Measurements from ENCODE around the gene TSEN2. TPM values are rescaled to one million over a fixed set of nuclear protein-coding genes. Genes with fewer than 3 reads are reported as not detected.

Gene TSEN2
- total RNA-seq, 1 experiment from 2014 or later = 32.3 TPM

GRCh38 chr3:12451960-12452359 lies 32.3 kb upstream of the TSEN2 start:
- TF ChIP-seq CTCF (IDR thresholded peaks at IDR 0.05; ENCODE audit: unreplicated experiment) = no peak
- no peaks in the 10 kb centered on the region for H3K4me1 Mint-ChIP-seq (ENCODE audit: insufficient read depth, unreplicated experiment)
- no peak overlapping the region for H3K4me3 Mint-ChIP-seq (ENCODE audit: unreplicated experiment)
- no peaks in the 10 kb centered on the region for H3K9me3 Mint-ChIP-seq (ENCODE audit: unreplicated experiment)
- POLR2A ChIA-PET = no interaction called here
- CTCF ChIA-PET = interaction anchor here (0.7 to 1.3 kb wide), 2 partner anchors 19 to 26 kb away, joined by 3 to 4 read pairs; no protein-coding TSS in a partner anchor
- DNase-seq (ENCODE audit: unreplicated experiment) = no peak
- intact Hi-C loops (cut with micrococcal nuclease) = no loop called here
- H3K36me3 Mint-ChIP-seq (ENCODE audit: insufficient read depth, unreplicated experiment) = no peaks in the 10 kb centered on the region
- H3K27ac Mint-ChIP-seq (ENCODE audit: low read depth, unreplicated experiment) = no peak overlapping the region
- H3K27me3 Mint-ChIP-seq (ENCODE audit: insufficient read depth, unreplicated experiment) = no peaks in the 10 kb centered on the region
- no TSS peak for BruUV-seq (replicated peaks)

DNA sequence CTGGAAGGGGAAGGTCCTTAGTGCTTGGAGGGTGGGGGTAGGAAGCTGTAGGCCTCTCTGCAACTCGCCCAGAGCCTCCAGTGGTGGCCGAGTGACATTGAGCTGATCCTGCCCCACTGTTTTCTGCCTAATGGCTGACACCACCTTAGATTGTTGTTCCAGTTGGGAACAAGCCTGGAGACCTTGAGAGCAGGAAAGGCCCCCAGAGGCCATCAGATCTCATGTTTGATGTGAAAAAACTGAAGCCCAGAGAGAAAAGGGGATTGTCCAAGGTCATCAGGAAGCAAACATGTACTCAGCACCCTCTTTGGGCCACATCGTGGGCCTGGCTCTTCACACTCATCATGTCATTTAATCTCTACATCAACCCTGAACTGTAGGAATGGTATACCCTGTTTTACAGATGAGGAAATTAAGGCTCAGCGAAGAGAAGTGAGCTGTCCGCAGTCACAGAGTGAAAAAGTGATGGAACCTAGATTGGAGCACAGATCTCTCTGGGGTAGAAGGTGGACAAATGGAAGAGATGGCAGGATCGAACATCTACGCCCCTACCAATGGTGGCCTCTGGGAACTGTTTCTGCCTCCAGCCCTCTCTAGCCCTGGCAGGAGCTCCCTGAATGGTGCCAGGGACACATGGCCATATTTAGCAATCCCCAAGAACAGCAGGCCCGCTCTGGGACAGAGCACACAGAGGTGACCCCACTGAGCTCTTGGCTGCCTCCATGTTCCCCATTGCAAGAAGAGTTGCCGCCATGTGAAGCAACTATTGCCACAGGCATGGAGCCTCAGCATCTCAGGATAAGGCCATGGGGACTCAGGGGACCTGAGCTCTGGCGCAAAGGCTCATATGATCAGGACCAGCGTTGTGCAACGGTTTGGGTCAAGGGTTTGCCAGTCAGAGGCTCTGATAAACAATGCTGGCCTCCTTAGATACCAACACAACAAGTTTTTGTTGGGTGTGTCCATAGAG lies 31.6 kb upstream of the TSEN2 start:
- no peaks in the 10 kb centered on the region for H3K4me1 Mint-ChIP-seq (ENCODE audit: insufficient read depth, unreplicated experiment)
- H3K4me3 Mint-ChIP-seq (ENCODE audit: unreplicated experiment) = no peak overlapping the region
- POLR2A ChIA-PET = no interaction called here
- intact Hi-C loops (cut with micrococcal nuclease) = no loop called here
- no peak overlapping the region for H3K27ac Mint-ChIP-seq (ENCODE audit: low read depth, unreplicated experiment)
- CTCF ChIA-PET = interaction anchor here (0.7 to 1.3 kb wide), 2 partner anchors 19 to 25 kb away, joined by 3 to 4 read pairs; no protein-coding TSS in a partner anchor
- H3K27me3 Mint-ChIP-seq (ENCODE audit: insufficient read depth, unreplicated experiment) = no peaks in the 10 kb centered on the region
- H3K9me3 Mint-ChIP-seq (ENCODE audit: unreplicated experiment) = no peaks in the 10 kb centered on the region
- DNase-seq (ENCODE audit: unreplicated experiment) = no peak
- H3K36me3 Mint-ChIP-seq (ENCODE audit: insufficient read depth, unreplicated experiment) = no peaks in the 10 kb centered on the region
- no TSS peak for BruUV-seq (replicated peaks)
- TF ChIP-seq CTCF (IDR thresholded peaks at IDR 0.05; ENCODE audit: unreplicated experiment) = no peak

DNA sequence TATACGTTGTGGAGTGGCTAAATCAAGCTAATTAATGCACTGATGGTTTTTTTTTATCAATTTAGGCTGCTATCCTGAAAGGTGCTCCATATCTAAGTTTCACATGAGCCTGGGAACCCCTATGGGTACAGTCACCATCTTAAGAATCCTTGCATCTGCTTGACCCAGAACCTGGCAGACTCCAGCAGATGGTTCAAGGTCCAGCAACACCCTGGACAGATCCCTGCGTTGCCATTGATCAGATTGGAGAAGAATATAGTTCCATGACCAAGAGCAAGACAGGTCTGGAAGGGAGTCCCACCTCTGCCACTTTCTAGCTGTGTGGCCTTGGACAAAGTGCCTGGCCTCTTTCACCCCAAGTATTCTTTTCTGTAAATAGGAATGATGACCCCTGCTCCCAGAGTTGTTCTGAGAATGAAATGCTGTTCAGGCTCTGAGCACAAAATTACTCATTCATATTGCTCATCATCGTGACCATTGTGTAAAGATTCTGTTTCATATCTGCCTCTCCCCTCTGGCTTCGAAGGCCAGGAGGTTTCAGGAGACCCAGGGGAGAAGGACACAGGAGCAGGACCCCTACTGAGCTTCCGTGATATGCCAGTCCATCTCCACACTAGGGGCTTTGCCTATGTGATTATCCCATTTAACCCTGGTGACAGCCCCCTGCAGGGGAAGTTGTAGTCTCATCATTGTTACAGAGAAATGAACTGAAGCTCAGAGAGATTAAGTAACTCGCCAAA lies 30.0 kb upstream of the TSEN2 start:
- intact Hi-C loops (cut with micrococcal nuclease) = no loop called here
- no peak overlapping the region for H3K27ac Mint-ChIP-seq (ENCODE audit: low read depth, unreplicated experiment)
- TF ChIP-seq CTCF (IDR thresholded peaks at IDR 0.05; ENCODE audit: unreplicated experiment) = no peak
- no TSS peak for BruUV-seq (replicated peaks)
- H3K9me3 Mint-ChIP-seq (ENCODE audit: unreplicated experiment) = no peaks in the 10 kb centered on the region
- no peaks in the 10 kb centered on the region for H3K27me3 Mint-ChIP-seq (ENCODE audit: insufficient read depth, unreplicated experiment)
- no peak overlapping the region for H3K4me3 Mint-ChIP-seq (ENCODE audit: unreplicated experiment)
- DNase-seq (ENCODE audit: unreplicated experiment) = peak; percentile 27
- H3K36me3 Mint-ChIP-seq (ENCODE audit: insufficient read depth, unreplicated experiment) = no peaks in the 10 kb centered on the region
- POLR2A ChIA-PET = no interaction called here
- CTCF ChIA-PET = interaction anchor here (1.8 kb wide), 1 partner anchor 17 kb away, joined by 10 read pairs; no protein-coding TSS in a partner anchor
- H3K4me1 Mint-ChIP-seq (ENCODE audit: insufficient read depth, unreplicated experiment) = no peaks in the 10 kb centered on the region

- POLR2A ChIA-PET = interaction anchor here (0.8 kb wide), 1 partner anchor 56 kb away, joined by 6 read pairs; no protein-coding TSS in a partner anchor
- H3K9me3 Mint-ChIP-seq (ENCODE audit: unreplicated experiment) = no peaks in the 10 kb centered on the region
- BruUV-seq (replicated peaks) = no TSS peak
- no peaks in the 10 kb centered on the region for H3K4me1 Mint-ChIP-seq (ENCODE audit: insufficient read depth, unreplicated experiment)
- H3K36me3 Mint-ChIP-seq (ENCODE audit: insufficient read depth, unreplicated experiment) = no peaks in the 10 kb centered on the region
- no peaks in the 10 kb centered on the region for H3K27me3 Mint-ChIP-seq (ENCODE audit: insufficient read depth, unreplicated experiment)
- no peak overlapping the region for H3K27ac Mint-ChIP-seq (ENCODE audit: low read depth, unreplicated experiment)
- no peak for DNase-seq (ENCODE audit: unreplicated experiment)
- CTCF ChIA-PET = interaction anchor here (1.8 kb wide), 1 partner anchor 17 kb away, joined by 10 read pairs; no protein-coding TSS in a partner anchor
- H3K4me3 Mint-ChIP-seq (ENCODE audit: unreplicated experiment) = no peak overlapping the region
- intact Hi-C loops (cut with micrococcal nuclease) = no loop called here
- no peak for TF ChIP-seq CTCF (IDR thresholded peaks at IDR 0.05; ENCODE audit: unreplicated experiment)
Observed at GRCh38 chr3:12454816-12455121, 29.5 kb upstream of the TSEN2 start.

Measured in MCF 10A (cell line).